ENCODE data around the gene ARRB1. TPM values are rescaled to one million over a fixed set of nuclear protein-coding genes. Genes with fewer than 3 reads are reported as not detected.

The ARRB1 gene
- total and polyA plus RNA-seq, 9 of the 15 experiments (the other 6 are each of a cell fraction or from before 2014, with no cell fraction given), result 6.6 to 45.4 (median 28.5) TPM

DNA sequence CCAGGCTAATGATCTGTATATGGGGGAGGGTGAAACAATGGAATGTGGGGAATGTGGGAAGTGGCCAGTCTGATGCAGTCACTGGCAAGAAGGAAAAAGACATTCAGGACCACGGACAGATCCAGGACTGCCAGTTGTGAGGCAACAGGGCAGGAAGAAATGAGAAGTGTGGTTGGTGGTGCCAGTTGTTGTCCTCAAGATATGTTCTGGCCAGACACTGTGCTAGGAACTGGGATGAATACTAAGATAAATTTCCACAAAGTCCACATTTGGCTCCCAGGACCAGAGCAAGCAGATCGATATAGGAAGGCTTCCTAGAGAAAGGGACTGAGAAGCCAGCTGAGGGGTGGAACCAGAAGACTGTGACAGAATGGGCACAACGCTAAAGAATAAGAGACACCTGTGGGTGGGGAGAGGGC lies 117.7 kb downstream of the ARRB1 start (continued):
- TF ChIP-seq REST (IDR thresholded peaks at IDR 0.05; ENCODE audit: borderline replicate concordance), result peak; percentile 99
- TF ChIP-seq REST (CRISPR knock-in tag; IDR thresholded peaks at IDR 0.05; ENCODE audit: low read depth), result peak; percentile 95
- TF ChIP-seq ZZZ3 (IDR thresholded peaks at IDR 0.05), result no peak
- no peak for TF ChIP-seq ZNF740 (CRISPR knock-in tag; IDR thresholded peaks at IDR 0.05)
- TF ChIP-seq ZNF740 (tag; IDR thresholded peaks at IDR 0.05), result no peak
- TF ChIP-seq POLR2H (tag; IDR thresholded peaks at IDR 0.05; ENCODE audit: low read depth), result no peak
- no peak for TF ChIP-seq MCM7 (IDR thresholded peaks at IDR 0.05)
- TF ChIP-seq ZNF431 (CRISPR knock-in tag; IDR thresholded peaks at IDR 0.05), result no peak
- no peak for TF ChIP-seq STAT6 (CRISPR knock-in tag; IDR thresholded peaks at IDR 0.05)
- TF ChIP-seq, protein P1, sequence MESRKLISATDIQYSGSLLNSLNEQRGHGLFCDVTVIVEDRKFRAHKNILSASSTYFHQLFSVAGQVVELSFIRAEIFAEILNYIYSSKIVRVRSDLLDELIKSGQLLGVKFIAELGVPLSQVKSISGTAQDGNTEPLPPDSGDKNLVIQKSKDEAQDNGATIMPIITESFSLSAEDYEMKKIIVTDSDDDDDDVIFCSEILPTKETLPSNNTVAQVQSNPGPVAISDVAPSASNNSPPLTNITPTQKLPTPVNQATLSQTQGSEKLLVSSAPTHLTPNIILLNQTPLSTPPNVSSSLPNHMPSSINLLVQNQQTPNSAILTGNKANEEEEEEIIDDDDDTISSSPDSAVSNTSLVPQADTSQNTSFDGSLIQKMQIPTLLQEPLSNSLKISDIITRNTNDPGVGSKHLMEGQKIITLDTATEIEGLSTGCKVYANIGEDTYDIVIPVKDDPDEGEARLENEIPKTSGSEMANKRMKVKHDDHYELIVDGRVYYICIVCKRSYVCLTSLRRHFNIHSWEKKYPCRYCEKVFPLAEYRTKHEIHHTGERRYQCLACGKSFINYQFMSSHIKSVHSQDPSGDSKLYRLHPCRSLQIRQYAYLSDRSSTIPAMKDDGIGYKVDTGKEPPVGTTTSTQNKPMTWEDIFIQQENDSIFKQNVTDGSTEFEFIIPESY (CRISPR knock-in tag; IDR thresholded peaks at IDR 0.05), result no peak
- TF ChIP-seq TBP (optimal IDR thresholded peaks at IDR 0.05; ENCODE audit: low read depth, low read length), result no peak
- TF ChIP-seq SP2 (IDR thresholded peaks at IDR 0.05; ENCODE audit: extremely low read depth, low read depth, low read length, poor library complexity, severe bottlenecking), result no peak
- TF ChIP-seq PTBP1 (IDR thresholded peaks at IDR 0.05; ENCODE audit: low read depth, low read length), result no peak
- no peak for TF ChIP-seq ZBTB7A (IDR thresholded peaks at IDR 0.05; ENCODE audit: borderline replicate concordance, control insufficient read depth, low read depth, low read length)
- no peak for TF ChIP-seq FIP1L1 (IDR thresholded peaks at IDR 0.05; ENCODE audit: low read depth, low read length, poor library complexity, severe bottlenecking)
- TF ChIP-seq ARNT (IDR thresholded peaks at IDR 0.05), result no peak
